Measurements from ENCODE around the gene NDUFA7. TPM values are rescaled to one million over a fixed set of nuclear protein-coding genes. Genes with fewer than 3 reads are reported as not detected.

Gene NDUFA7
- total and polyA plus RNA-seq, 2 of the 13 experiments (the other 11 are each of a cell fraction or from before 2014, with no cell fraction given), result 64.5 to 71.5 TPM

DNA sequence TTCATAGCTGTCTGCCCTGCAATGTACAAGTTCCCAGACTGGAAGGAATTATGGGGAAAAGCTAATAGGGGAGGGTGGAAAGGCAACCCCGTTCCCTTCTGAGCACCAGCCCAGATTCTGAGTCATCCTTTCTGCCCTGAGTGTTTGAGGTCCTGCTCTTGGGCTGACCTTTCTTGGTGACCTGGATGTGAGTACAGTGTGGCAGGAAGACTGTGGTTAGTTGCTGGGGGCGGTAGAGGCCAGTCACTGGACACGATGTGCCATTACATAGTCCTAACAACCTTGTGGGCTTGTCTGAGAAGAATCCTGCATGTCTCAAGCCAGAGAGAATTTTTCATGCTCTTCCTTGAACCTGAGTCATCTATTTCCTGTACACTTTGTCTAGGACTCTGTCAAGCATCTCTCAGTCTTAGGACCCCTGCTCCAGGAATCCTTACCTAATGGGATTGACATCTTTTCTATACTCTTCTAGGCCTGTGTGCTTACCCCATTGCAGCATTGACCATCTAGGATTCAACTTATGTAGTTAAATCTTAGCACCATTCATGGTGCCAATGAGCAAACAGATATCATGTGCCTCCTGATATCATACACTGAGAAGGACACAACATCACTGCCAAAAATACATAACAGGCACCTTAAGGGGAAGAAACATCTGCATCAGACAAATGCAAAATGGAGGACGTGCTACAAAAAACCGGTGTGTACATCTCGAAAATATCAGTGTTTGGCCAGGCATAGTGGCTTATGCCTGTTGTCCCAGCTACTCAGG lies 34.6 kb upstream of the NDUFA7 start (continued):
- TF ChIP-seq REPIN1 (CRISPR knock-in tag; IDR thresholded peaks at IDR 0.05; ENCODE audit: borderline replicate concordance, low read depth) (no peak), SIN3B (IDR thresholded peaks at IDR 0.05; ENCODE audit: low read length) (no peak), ZNF382 (CRISPR knock-in tag; IDR thresholded peaks at IDR 0.05; ENCODE audit: borderline replicate concordance) (no peak), ZNF772 (CRISPR knock-in tag; IDR thresholded peaks at IDR 0.05) (0 out of 2 replicates have a peak, but pooled peaks have one; percentile 57), PTBP1 (IDR thresholded peaks at IDR 0.05; ENCODE audit: low read depth, low read length, poor library complexity, severe bottlenecking) (no peak), NR2C2 (CRISPR knock-in tag; IDR thresholded peaks at IDR 0.05; ENCODE audit: borderline replicate concordance) (peak; percentile 64; the same call in 1 of the 2 replicates), MEF2D (CRISPR knock-in tag; IDR thresholded peaks at IDR 0.05) (peak; percentile 56; the same call in 1 of the 2 replicates), SMYD3 (CRISPR knock-in tag; IDR thresholded peaks at IDR 0.05) (0 out of 2 replicates have a peak, but pooled peaks have one; percentile 40), NR2F6 (IDR thresholded peaks at IDR 0.05) (peak; percentile 93), NR2F6 (CRISPR knock-in tag; IDR thresholded peaks at IDR 0.05) (peak; percentile 97), MIXL1 (CRISPR knock-in tag; IDR thresholded peaks at IDR 0.05) (peak; percentile 53; the same call in 1 of the 2 replicates), ZNF879 (CRISPR knock-in tag; IDR thresholded peaks at IDR 0.05) (no peak), MTF2 (CRISPR knock-in tag; IDR thresholded peaks at IDR 0.05; ENCODE audit: borderline replicate concordance) (no peak)
- TF ChIP-seq, protein P1, sequence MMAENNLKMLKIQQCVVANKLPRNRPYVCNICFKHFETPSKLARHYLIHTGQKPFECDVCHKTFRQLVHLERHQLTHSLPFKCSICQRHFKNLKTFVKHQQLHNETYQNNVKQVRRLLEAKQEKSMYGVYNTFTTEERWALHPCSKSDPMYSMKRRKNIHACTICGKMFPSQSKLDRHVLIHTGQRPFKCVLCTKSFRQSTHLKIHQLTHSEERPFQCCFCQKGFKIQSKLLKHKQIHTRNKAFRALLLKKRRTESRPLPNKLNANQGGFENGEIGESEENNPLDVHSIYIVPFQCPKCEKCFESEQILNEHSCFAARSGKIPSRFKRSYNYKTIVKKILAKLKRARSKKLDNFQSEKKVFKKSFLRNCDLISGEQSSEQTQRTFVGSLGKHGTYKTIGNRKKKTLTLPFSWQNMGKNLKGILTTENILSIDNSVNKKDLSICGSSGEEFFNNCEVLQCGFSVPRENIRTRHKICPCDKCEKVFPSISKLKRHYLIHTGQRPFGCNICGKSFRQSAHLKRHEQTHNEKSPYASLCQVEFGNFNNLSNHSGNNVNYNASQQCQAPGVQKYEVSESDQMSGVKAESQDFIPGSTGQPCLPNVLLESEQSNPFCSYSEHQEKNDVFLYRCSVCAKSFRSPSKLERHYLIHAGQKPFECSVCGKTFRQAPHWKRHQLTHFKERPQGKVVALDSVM (CRISPR knock-in tag; IDR thresholded peaks at IDR 0.05), result peak; percentile 34; the same call in 1 of the 2 replicates
- TF ChIP-seq, protein P2, sequence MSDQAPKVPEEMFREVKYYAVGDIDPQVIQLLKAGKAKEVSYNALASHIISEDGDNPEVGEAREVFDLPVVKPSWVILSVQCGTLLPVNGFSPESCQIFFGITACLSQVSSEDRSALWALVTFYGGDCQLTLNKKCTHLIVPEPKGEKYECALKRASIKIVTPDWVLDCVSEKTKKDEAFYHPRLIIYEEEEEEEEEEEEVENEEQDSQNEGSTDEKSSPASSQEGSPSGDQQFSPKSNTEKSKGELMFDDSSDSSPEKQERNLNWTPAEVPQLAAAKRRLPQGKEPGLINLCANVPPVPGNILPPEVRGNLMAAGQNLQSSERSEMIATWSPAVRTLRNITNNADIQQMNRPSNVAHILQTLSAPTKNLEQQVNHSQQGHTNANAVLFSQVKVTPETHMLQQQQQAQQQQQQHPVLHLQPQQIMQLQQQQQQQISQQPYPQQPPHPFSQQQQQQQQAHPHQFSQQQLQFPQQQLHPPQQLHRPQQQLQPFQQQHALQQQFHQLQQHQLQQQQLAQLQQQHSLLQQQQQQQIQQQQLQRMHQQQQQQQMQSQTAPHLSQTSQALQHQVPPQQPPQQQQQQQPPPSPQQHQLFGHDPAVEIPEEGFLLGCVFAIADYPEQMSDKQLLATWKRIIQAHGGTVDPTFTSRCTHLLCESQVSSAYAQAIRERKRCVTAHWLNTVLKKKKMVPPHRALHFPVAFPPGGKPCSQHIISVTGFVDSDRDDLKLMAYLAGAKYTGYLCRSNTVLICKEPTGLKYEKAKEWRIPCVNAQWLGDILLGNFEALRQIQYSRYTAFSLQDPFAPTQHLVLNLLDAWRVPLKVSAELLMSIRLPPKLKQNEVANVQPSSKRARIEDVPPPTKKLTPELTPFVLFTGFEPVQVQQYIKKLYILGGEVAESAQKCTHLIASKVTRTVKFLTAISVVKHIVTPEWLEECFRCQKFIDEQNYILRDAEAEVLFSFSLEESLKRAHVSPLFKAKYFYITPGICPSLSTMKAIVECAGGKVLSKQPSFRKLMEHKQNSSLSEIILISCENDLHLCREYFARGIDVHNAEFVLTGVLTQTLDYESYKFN (CRISPR knock-in tag; conservative IDR thresholded peaks at IDR 0.05), result peak; percentile 64
- TF ChIP-seq, protein P3, sequence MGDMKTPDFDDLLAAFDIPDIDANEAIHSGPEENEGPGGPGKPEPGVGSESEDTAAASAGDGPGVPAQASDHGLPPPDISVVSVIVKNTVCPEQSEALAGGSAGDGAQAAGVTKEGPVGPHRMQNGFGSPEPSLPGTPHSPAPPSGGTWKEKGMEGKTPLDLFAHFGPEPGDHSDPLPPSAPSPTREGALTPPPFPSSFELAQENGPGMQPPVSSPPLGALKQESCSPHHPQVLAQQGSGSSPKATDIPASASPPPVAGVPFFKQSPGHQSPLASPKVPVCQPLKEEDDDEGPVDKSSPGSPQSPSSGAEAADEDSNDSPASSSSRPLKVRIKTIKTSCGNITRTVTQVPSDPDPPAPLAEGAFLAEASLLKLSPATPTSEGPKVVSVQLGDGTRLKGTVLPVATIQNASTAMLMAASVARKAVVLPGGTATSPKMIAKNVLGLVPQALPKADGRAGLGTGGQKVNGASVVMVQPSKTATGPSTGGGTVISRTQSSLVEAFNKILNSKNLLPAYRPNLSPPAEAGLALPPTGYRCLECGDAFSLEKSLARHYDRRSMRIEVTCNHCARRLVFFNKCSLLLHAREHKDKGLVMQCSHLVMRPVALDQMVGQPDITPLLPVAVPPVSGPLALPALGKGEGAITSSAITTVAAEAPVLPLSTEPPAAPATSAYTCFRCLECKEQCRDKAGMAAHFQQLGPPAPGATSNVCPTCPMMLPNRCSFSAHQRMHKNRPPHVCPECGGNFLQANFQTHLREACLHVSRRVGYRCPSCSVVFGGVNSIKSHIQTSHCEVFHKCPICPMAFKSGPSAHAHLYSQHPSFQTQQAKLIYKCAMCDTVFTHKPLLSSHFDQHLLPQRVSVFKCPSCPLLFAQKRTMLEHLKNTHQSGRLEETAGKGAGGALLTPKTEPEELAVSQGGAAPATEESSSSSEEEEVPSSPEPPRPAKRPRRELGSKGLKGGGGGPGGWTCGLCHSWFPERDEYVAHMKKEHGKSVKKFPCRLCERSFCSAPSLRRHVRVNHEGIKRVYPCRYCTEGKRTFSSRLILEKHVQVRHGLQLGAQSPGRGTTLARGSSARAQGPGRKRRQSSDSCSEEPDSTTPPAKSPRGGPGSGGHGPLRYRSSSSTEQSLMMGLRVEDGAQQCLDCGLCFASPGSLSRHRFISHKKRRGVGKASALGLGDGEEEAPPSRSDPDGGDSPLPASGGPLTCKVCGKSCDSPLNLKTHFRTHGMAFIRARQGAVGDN (CRISPR knock-in tag; IDR thresholded peaks at IDR 0.05), result no peak
- TF ChIP-seq, protein P4, sequence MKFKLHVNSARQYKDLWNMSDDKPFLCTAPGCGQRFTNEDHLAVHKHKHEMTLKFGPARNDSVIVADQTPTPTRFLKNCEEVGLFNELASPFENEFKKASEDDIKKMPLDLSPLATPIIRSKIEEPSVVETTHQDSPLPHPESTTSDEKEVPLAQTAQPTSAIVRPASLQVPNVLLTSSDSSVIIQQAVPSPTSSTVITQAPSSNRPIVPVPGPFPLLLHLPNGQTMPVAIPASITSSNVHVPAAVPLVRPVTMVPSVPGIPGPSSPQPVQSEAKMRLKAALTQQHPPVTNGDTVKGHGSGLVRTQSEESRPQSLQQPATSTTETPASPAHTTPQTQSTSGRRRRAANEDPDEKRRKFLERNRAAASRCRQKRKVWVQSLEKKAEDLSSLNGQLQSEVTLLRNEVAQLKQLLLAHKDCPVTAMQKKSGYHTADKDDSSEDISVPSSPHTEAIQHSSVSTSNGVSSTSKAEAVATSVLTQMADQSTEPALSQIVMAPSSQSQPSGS (CRISPR knock-in tag; IDR thresholded peaks at IDR 0.05), result 0 out of 2 replicates have a peak, but pooled peaks have one; percentile 20

All from HepG2 (cell line).